WTC11 (cell line): ENCODE data around the gene GSTT2B. TPM values are rescaled to one million over a fixed set of nuclear protein-coding genes. Genes with fewer than 3 reads are reported as not detected.

Source experiments
- ATAC-seq: fragments of 200-7000 bp; cut with Tn5 transposase; 2 replicates; pipeline ENCODE4 v1.10.0; 2021; ENCODE audit warnings: mild to moderate bottlenecking, moderate library complexity
- CTCF ChIA-PET: fragments of 300-600 bp; sonication (Branson Sonifier 250); formaldehyde crosslinking; loops from one replicate; lab custom pipeline; 2021; ENCODE audit warnings: antibody characterized with exemption; lab: Charles Lee
- POLR2A ChIA-PET: fragments of 350-600 bp; sonication (Branson Sonifier 250); formaldehyde crosslinking; loops from one replicate; lab custom pipeline; 2021; ENCODE audit warnings: antibody characterized with exemption; lab: Charles Lee
- DNase-seq: peaks from one replicate; pipeline ENCODE4 v3.0.0; 2021; ENCODE audit warnings: low spot score
- H3K27ac Mint-ChIP-seq: 2 replicates; pipeline ENCODE4 v1.8.0; 2021; ENCODE audit warnings: mixed read lengths
- H3K27me3 Mint-ChIP-seq: 2 replicates; pipeline ENCODE4 v1.8.0; 2021; ENCODE audit warnings: low read depth, mild to moderate bottlenecking, moderate library complexity, mixed read lengths
- H3K36me3 Mint-ChIP-seq: 2 replicates; pipeline ENCODE4 v1.8.0; 2021; ENCODE audit warnings: mixed read lengths
- H3K4me1 Mint-ChIP-seq: 2 replicates; pipeline ENCODE4 v1.8.0; 2022; ENCODE audit warnings: mixed read lengths
- H3K4me3 Mint-ChIP-seq: 2 replicates; pipeline ENCODE4 v1.8.0; 2021; ENCODE audit warnings: mild to moderate bottlenecking, moderate library complexity, mixed read lengths
- H3K9me3 Mint-ChIP-seq: 2 replicates; pipeline ENCODE4 v1.8.0; 2021; ENCODE audit warnings: mixed read lengths
- AFF4 ChIP-seq: sonication (generic); formaldehyde crosslinking; IDR thresholded peaks from 2 replicates; pipeline ENCODE4 v1.8.1; 2023; ENCODE audit warnings: mild to moderate bottlenecking, missing genetic modification reagents, borderline replicate concordance
- AR ChIP-seq: fragments of 250-450 bp; sonication (Bioruptor Pico); IDR thresholded peaks from 2 replicates; pipeline ENCODE4 v1.9.0; 2021; ENCODE audit warnings: mild to moderate bottlenecking
- ATF1 ChIP-seq: sonication (generic); formaldehyde crosslinking; IDR thresholded peaks from 2 replicates; pipeline ENCODE4 v1.8.1; 2023; ENCODE audit warnings: mild to moderate bottlenecking, moderate library complexity, missing genetic modification reagents
- ATF2 ChIP-seq: sonication (generic); formaldehyde crosslinking; IDR thresholded peaks from 2 replicates; pipeline ENCODE4 v1.8.1; 2022; ENCODE audit warnings: low read depth, missing genetic modification reagents, borderline replicate concordance
- ELF4 ChIP-seq: sonication (generic); formaldehyde crosslinking; IDR thresholded peaks from 2 replicates; pipeline ENCODE4 v1.8.1; 2022; ENCODE audit warnings: low read depth, mild to moderate bottlenecking, moderate library complexity, missing genetic modification reagents
- ESRRA ChIP-seq: sonication (generic); formaldehyde crosslinking; IDR thresholded peaks from 2 replicates; pipeline ENCODE4 v1.8.1; 2022; ENCODE audit warnings: mild to moderate bottlenecking, missing genetic modification reagents, borderline replicate concordance
- FOXJ3 ChIP-seq: sonication (generic); formaldehyde crosslinking; IDR thresholded peaks from 2 replicates; pipeline ENCODE4 v1.9.0; 2021; ENCODE audit warnings: missing genetic modification reagents, mild to moderate bottlenecking, borderline replicate concordance
- GRHL2 ChIP-seq: fragments of 250-450 bp; sonication (Bioruptor Pico); IDR thresholded peaks from 2 replicates; pipeline ENCODE4 v1.8.0; 2022; ENCODE audit warnings: mild to moderate bottlenecking, moderate library complexity; ENCODE audit not compliant: insufficient replicate concordance, severe bottlenecking
- PREB ChIP-seq: sonication (generic); formaldehyde crosslinking; IDR thresholded peaks from 2 replicates; pipeline ENCODE4 v1.8.1; 2022; ENCODE audit warnings: mild to moderate bottlenecking, missing genetic modification reagents, moderate library complexity, borderline replicate concordance
- TP53 ChIP-seq: sonication (generic); formaldehyde crosslinking; IDR thresholded peaks from 2 replicates; pipeline ENCODE4 v1.8.1; 2023; ENCODE audit warnings: mild to moderate bottlenecking, missing genetic modification reagents
- ZNF121 ChIP-seq: sonication (generic); formaldehyde crosslinking; IDR thresholded peaks from 2 replicates; pipeline ENCODE4 v1.8.0; 2023; ENCODE audit warnings: missing genetic modification reagents
- ZNF317 ChIP-seq: sonication (generic); formaldehyde crosslinking; IDR thresholded peaks from 2 replicates; pipeline ENCODE4 v1.8.1; 2023; ENCODE audit warnings: low read depth, mild to moderate bottlenecking, moderate library complexity, missing genetic modification reagents, borderline replicate concordance
- ZNF425 ChIP-seq: fragments of 250-450 bp; sonication (Bioruptor Pico); conservative IDR thresholded peaks from 2 replicates; pipeline ENCODE4 v1.9.0; 2021; ENCODE audit warnings: mild to moderate bottlenecking
- total RNA-seq: library from RNA; stranded (reverse); gene quantifications from 3 replicates; pipeline ENCODE4 v1.2.3, GENCODE V29; 2021

Gene GSTT2B
- total RNA-seq, 1 experiment from 2014 or later, result 16.6 TPM

- peaks cover 38% of the 10 kb centered on the region for H3K9me3 Mint-ChIP-seq
- peaks cover 43% of the 10 kb centered on the region for H3K27me3 Mint-ChIP-seq
- ChIA-PET CTCF (interaction anchor here (1.1 to 2.9 kb wide), 3 partner anchors 18 to 63 kb away, joined by 3 to 18 read pairs (median 8); partner anchors contain the start of gene SLC2A11), POLR2A (no interaction called here)
- ATAC-seq (no peak), DNase-seq (no peak)
- H3K4me3 Mint-ChIP-seq, result no peak overlapping the region
- peaks cover 37% of the 10 kb centered on the region for H3K4me1 Mint-ChIP-seq
- TF ChIP-seq ZNF121, result no peak
- no peak for TF ChIP-seq ESRRA (CRISPR knock-in tag)
- no peak for TF ChIP-seq AR
- no peak for TF ChIP-seq PREB (CRISPR knock-in tag)
- no peak for TF ChIP-seq ELF4
- TF ChIP-seq AFF4 (CRISPR knock-in tag), result no peak
- no peak for TF ChIP-seq ATF2 (CRISPR knock-in tag)
- no peak for TF ChIP-seq GRHL2 (CRISPR knock-in tag)
- no peak for TF ChIP-seq TP53 (CRISPR knock-in tag)
- H3K36me3 Mint-ChIP-seq, result peaks cover 16% of the 10 kb centered on the region
- no peak overlapping the region for H3K27ac Mint-ChIP-seq
These were observed 48.6 kb downstream of the GSTT2B start for GRCh38 chr22:23912293-23912903.

- Mint-ChIP-seq H3K36me3 (peaks cover 16% of the 10 kb centered on the region), H3K4me3 (no peak overlapping the region), H3K9me3 (peaks cover 38% of the 10 kb centered on the region), H3K27ac (no peak overlapping the region), H3K27me3 (peaks cover 48% of the 10 kb centered on the region), H3K4me1 (peaks cover 46% of the 10 kb centered on the region)
- no peak for ATAC-seq
- DNase-seq, result no peak
- CTCF ChIA-PET, result interaction anchor here (2.0 to 2.9 kb wide), 2 partner anchors 17 to 19 kb away, joined by 6 to 18 read pairs; partner anchors contain the start of gene MIF
- TF ChIP-seq ATF1 (CRISPR knock-in tag) (no peak), FOXJ3 (no peak), TP53 (CRISPR knock-in tag) (no peak), ZNF425 (CRISPR knock-in tag) (no peak), ZNF317 (CRISPR knock-in tag) (no peak)
- POLR2A ChIA-PET, result no interaction called here
These were observed 49.5 kb downstream of the GSTT2B start for GRCh38 chr22:23911318-23911980.
